ENCODE measurements around the gene HLA-A.
A peak's percentile ranks its signal among the peaks of the same experiment; 100 is the strongest.
"Not testable (repeated sequence)": the region's sequence is repeated elsewhere in the genome, so short reads cannot be mapped to it uniquely, and the experiment has no call there.

Gene HLA-A

GRCh38 chr6:29925321-29925720 lies 17.0 kb upstream of the HLA-A start:
- ChIA-PET POLR2A (interaction anchor here (1.5 kb wide), 1 partner anchor 39 kb away, joined by 8 read pairs; no protein-coding TSS in a partner anchor), CTCF (interaction anchor here (1.1 to 1.3 kb wide), 3 partner anchors 32 to 42 kb away, joined by 3 to 4 read pairs (median 4); no protein-coding TSS in a partner anchor)
- Histone ChIP-seq H3K9me3 (ENCODE audit: control extremely low read depth in 1 of 5, control insufficient read depth in 4 of 5, insufficient read depth in 2 of 5, low read depth in 1 of 5, low read length in 4 of 5) (no peaks in the 10 kb centered on the region), H3K4me1 (ENCODE audit: control extremely low read depth in 1 of 4, control insufficient read depth in 4 of 4, insufficient read depth in 4 of 4, low read length in 3 of 4) (peaks cover 0 to 21% (median 13%) of the 10 kb centered on the region in 4 experiments), H3K4me3 (ENCODE audit: control insufficient read depth in 1 of 7, extremely low read depth in 1 of 7, insufficient read depth in 4 of 7, low read depth in 2 of 7, low read length in 6 of 7) (no peak overlapping the region), H3K27ac (ENCODE audit: insufficient read depth in 1 of 2, low read depth in 1 of 2, low read length in 2 of 2, poor library complexity in 1 of 2, severe bottlenecking in 2 of 2) (peak overlapping the region in 1 of 2 experiments; percentile 91), H3K27me3 (replicated peaks in 2 of 5; ENCODE audit: control insufficient read depth in 4 of 5, insufficient read depth in 5 of 5, low read length in 4 of 5) (no peaks in the 10 kb centered on the region), H3K36me3 (ENCODE audit: control insufficient read depth in 4 of 4, insufficient read depth in 4 of 4, low read length in 3 of 4) (peaks cover 0 to 4% (median 0%) of the 10 kb centered on the region in 4 experiments)
- DNase-seq, result no peak
- WGBS (ENCODE audit: insufficient coverage), result 29% methylated on average over 2 of the region's 6 CpGs

- DNase-seq, result peak in 1 of 3 donors; percentile 30
- H3K27ac ChIP-seq (ENCODE audit: insufficient read depth in 1 of 2, low read depth in 1 of 2, low read length in 2 of 2, poor library complexity in 1 of 2, severe bottlenecking in 2 of 2), result peak overlapping the region; percentile 82 to 91
- no peaks in the 10 kb centered on the region for H3K27me3 ChIP-seq (replicated peaks in 2 of 5; ENCODE audit: control insufficient read depth in 4 of 5, insufficient read depth in 5 of 5, low read length in 4 of 5)
- no peaks in the 10 kb centered on the region for H3K9me3 ChIP-seq (ENCODE audit: control extremely low read depth in 1 of 5, control insufficient read depth in 4 of 5, insufficient read depth in 2 of 5, low read depth in 1 of 5, low read length in 4 of 5)
- WGBS (ENCODE audit: insufficient coverage), result 46% methylated on average over 12 of the region's 24 CpGs
- peaks cover 0 to 21% (median 13%) of the 10 kb centered on the region in 4 experiments for H3K4me1 ChIP-seq (ENCODE audit: control extremely low read depth in 1 of 4, control insufficient read depth in 4 of 4, insufficient read depth in 4 of 4, low read length in 3 of 4)
- peaks cover 0 to 6% (median 0%) of the 10 kb centered on the region in 4 experiments for H3K36me3 ChIP-seq (ENCODE audit: control insufficient read depth in 4 of 4, insufficient read depth in 4 of 4, low read length in 3 of 4)
- CTCF ChIA-PET, result interaction anchor here (1.1 to 1.3 kb wide), 3 partner anchors 33 to 42 kb away, joined by 3 to 4 read pairs (median 4); no protein-coding TSS in a partner anchor
- H3K4me3 ChIP-seq (ENCODE audit: control insufficient read depth in 1 of 7, extremely low read depth in 1 of 7, insufficient read depth in 4 of 7, low read depth in 2 of 7, low read length in 6 of 7), result peak overlapping the region; percentile 23 to 87 (median 68)
- POLR2A ChIA-PET, result interaction anchor here (1.5 kb wide), 1 partner anchor 39 kb away, joined by 8 read pairs; no protein-coding TSS in a partner anchor
Measured at GRCh38 chr6:29925727-29926412, 16.5 kb upstream of the HLA-A start.

- WGBS (ENCODE audit: insufficient coverage), result 2% methylated on average over 52 of the region's 82 CpGs
- CTCF ChIA-PET, result interaction anchor here (0.6 to 1.3 kb wide), 4 partner anchors 34 to 41 kb away, joined by 3 to 4 read pairs (median 4); no protein-coding TSS in a partner anchor
- Histone ChIP-seq H3K4me1 (ENCODE audit: control extremely low read depth in 1 of 4, control insufficient read depth in 4 of 4, insufficient read depth in 4 of 4, low read length in 3 of 4) (peaks cover 0 to 21% (median 13%) of the 10 kb centered on the region in 4 experiments), H3K27me3 (replicated peaks in 2 of 5; ENCODE audit: control insufficient read depth in 4 of 5, insufficient read depth in 5 of 5, low read length in 4 of 5) (no peaks in the 10 kb centered on the region), H3K36me3 (ENCODE audit: control insufficient read depth in 4 of 4, insufficient read depth in 4 of 4, low read length in 3 of 4) (peaks cover 0 to 7% (median 0%) of the 10 kb centered on the region in 4 experiments), H3K27ac (ENCODE audit: insufficient read depth in 1 of 2, low read depth in 1 of 2, low read length in 2 of 2, poor library complexity in 1 of 2, severe bottlenecking in 2 of 2) (peak overlapping the region; percentile 82 to 91), H3K9me3 (ENCODE audit: control extremely low read depth in 1 of 5, control insufficient read depth in 4 of 5, insufficient read depth in 2 of 5, low read depth in 1 of 5, low read length in 4 of 5) (no peaks in the 10 kb centered on the region), H3K4me3 (ENCODE audit: control insufficient read depth in 1 of 7, extremely low read depth in 1 of 7, insufficient read depth in 4 of 7, low read depth in 2 of 7, low read length in 6 of 7) (peak overlapping the region; percentile 51 to 87 (median 68))
- POLR2A ChIA-PET, result interaction anchor here (1.5 kb wide), 1 partner anchor 38 kb away, joined by 8 read pairs; no protein-coding TSS in a partner anchor
- DNase-seq, result peak; percentile 88 to 89 (median 88)
Measured at GRCh38 chr6:29926413-29927274, 15.7 kb upstream of the HLA-A start.

- 29% methylated on average over 16 of the region's 16 CpGs for WGBS (ENCODE audit: insufficient coverage)
- POLR2A ChIA-PET, result no interaction called here
- H3K9me3 ChIP-seq (ENCODE audit: control extremely low read depth in 1 of 5, control insufficient read depth in 4 of 5, insufficient read depth in 2 of 5, low read depth in 1 of 5, low read length in 4 of 5), result no peaks in the 10 kb centered on the region
- H3K27ac ChIP-seq (ENCODE audit: insufficient read depth in 1 of 2, low read depth in 1 of 2, low read length in 2 of 2, poor library complexity in 1 of 2, severe bottlenecking in 2 of 2), result no peak overlapping the region
- H3K36me3 ChIP-seq (ENCODE audit: control insufficient read depth in 4 of 4, insufficient read depth in 4 of 4, low read length in 3 of 4), result peaks cover 0 to 7% (median 0%) of the 10 kb centered on the region in 4 experiments
- CTCF ChIA-PET, result no interaction called here
- no peaks in the 10 kb centered on the region for H3K27me3 ChIP-seq (replicated peaks in 2 of 5; ENCODE audit: control insufficient read depth in 4 of 5, insufficient read depth in 5 of 5, low read length in 4 of 5)
- H3K4me3 ChIP-seq (ENCODE audit: control insufficient read depth in 1 of 7, extremely low read depth in 1 of 7, insufficient read depth in 4 of 7, low read depth in 2 of 7, low read length in 6 of 7), result peak overlapping the region in 6 of 7 experiments; percentile 19 to 79 (median 62)
- H3K4me1 ChIP-seq (ENCODE audit: control extremely low read depth in 1 of 4, control insufficient read depth in 4 of 4, insufficient read depth in 4 of 4, low read length in 3 of 4), result peaks cover 0 to 21% (median 13%) of the 10 kb centered on the region in 4 experiments
- no peak for DNase-seq
Measured at GRCh38 chr6:29927275-29927569, 15.1 kb upstream of the HLA-A start.

GRCh38 chr6:29927841-29928388 lies 14.4 kb upstream of the HLA-A start:
- Histone ChIP-seq H3K9me3 (ENCODE audit: control extremely low read depth in 1 of 5, control insufficient read depth in 4 of 5, insufficient read depth in 2 of 5, low read depth in 1 of 5, low read length in 4 of 5) (no peaks in the 10 kb centered on the region), H3K36me3 (ENCODE audit: control insufficient read depth in 4 of 4, insufficient read depth in 4 of 4, low read length in 3 of 4) (peaks cover 0 to 7% (median 0%) of the 10 kb centered on the region in 4 experiments), H3K4me3 (ENCODE audit: control insufficient read depth in 1 of 7, extremely low read depth in 1 of 7, insufficient read depth in 4 of 7, low read depth in 2 of 7, low read length in 6 of 7) (peak overlapping the region in 1 of 7 experiments; percentile 72), H3K27ac (ENCODE audit: insufficient read depth in 1 of 2, low read depth in 1 of 2, low read length in 2 of 2, poor library complexity in 1 of 2, severe bottlenecking in 2 of 2) (no peak overlapping the region), H3K27me3 (replicated peaks in 2 of 5; ENCODE audit: control insufficient read depth in 4 of 5, insufficient read depth in 5 of 5, low read length in 4 of 5) (no peaks in the 10 kb centered on the region), H3K4me1 (ENCODE audit: control extremely low read depth in 1 of 4, control insufficient read depth in 4 of 4, insufficient read depth in 4 of 4, low read length in 3 of 4) (peaks cover 0 to 21% (median 13%) of the 10 kb centered on the region in 4 experiments)
- ChIA-PET CTCF (interaction anchor here (1.3 kb wide), 1 partner anchor 79 kb away, joined by 4 read pairs; no protein-coding TSS in a partner anchor), POLR2A (no interaction called here)
- no peak for DNase-seq
- WGBS (ENCODE audit: insufficient coverage), result 100% methylated on average over 1 of the region's 6 CpGs

- CTCF ChIA-PET, result interaction anchor here (1.8 kb wide), 1 partner anchor 38 kb away, joined by 4 read pairs; no protein-coding TSS in a partner anchor
- peaks cover 0 to 21% (median 13%) of the 10 kb centered on the region in 4 experiments for H3K4me1 ChIP-seq (ENCODE audit: control extremely low read depth in 1 of 4, control insufficient read depth in 4 of 4, insufficient read depth in 4 of 4, low read length in 3 of 4)
- DNase-seq; H3K4me3 ChIP-seq (ENCODE audit: control insufficient read depth in 1 of 7, extremely low read depth in 1 of 7, insufficient read depth in 4 of 7, low read depth in 2 of 7, low read length in 6 of 7); POLR2A ChIA-PET; H3K27me3 ChIP-seq (replicated peaks in 2 of 5; ENCODE audit: control insufficient read depth in 4 of 5, insufficient read depth in 5 of 5, low read length in 4 of 5); H3K27ac ChIP-seq (ENCODE audit: insufficient read depth in 1 of 2, low read depth in 1 of 2, low read length in 2 of 2, poor library complexity in 1 of 2, severe bottlenecking in 2 of 2); H3K9me3 ChIP-seq (ENCODE audit: control extremely low read depth in 1 of 5, control insufficient read depth in 4 of 5, insufficient read depth in 2 of 5, low read depth in 1 of 5, low read length in 4 of 5); H3K36me3 ChIP-seq (ENCODE audit: control insufficient read depth in 4 of 4, insufficient read depth in 4 of 4, low read length in 3 of 4): not testable (repeated sequence)
- WGBS (ENCODE audit: insufficient coverage), result 92% methylated on average over 6 of the region's 7 CpGs
Measured at GRCh38 chr6:29930047-29930446, 12.3 kb upstream of the HLA-A start.

All from common myeloid progenitor, CD34-positive (primary cell).